Prostate gland (tissue), 2 donors: ENCODE results near the gene TPST2.

Experiments used
- POLR2A ChIP-seq: fragments of 450-650 bp; IDR thresholded peaks from one replicate; pipeline ENCODE4 v1.6.1; 2016; ENCODE audit warnings: antibody characterized with exemption, mild to moderate bottlenecking
- TF ChIP-seq, protein P1 (sequence below), 4 experiments: fragments of 200-600 bp in 2 of 4; fragments of 450-650 bp in 2 of 4; sonication (generic) in 2 of 4; IDR thresholded peaks; 1 replicate in 3 of 4; 2 replicates in 1 of 4; pipeline ENCODE4 v1.5.1; 2016 to 2019; ENCODE audit warnings: antibody characterized with exemption in 4 of 4, mild to moderate bottlenecking in 2 of 4, moderate library complexity in 2 of 4

DNA sequence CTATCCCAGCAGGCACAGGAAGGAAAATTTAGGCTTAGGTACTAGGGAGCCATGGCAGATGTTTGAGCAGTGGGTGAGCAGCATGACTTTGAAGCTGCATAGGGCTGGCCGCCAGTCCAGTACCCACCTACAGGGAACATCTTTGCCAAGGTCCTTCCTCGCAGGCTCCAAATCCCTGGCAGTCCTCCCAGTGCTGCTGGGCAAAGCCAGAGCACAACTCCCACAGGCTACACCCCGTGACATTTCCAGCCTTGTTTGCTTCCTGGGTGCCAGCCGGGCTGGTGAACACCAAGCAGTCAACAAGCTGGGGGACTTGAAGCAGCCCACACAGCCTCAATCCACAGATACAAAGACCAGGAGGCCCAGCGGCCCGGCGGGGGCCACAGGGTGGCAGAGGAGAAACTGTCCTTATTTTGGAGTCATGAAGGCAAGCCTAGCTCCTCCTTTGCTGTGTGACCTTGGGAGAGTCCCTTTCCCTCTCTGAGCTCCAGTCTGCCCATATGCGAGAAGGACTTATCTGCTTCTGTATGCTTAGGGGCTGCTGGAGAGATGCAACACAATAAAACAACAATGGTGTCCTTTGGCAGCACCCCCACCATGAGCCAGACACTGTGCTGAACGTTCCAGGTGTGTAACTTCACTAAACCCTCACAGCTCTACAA is 28.0 kb downstream of the TPST2 start:
- no peak for TF ChIP-seq POLR2A
- TF ChIP-seq, protein P1, sequence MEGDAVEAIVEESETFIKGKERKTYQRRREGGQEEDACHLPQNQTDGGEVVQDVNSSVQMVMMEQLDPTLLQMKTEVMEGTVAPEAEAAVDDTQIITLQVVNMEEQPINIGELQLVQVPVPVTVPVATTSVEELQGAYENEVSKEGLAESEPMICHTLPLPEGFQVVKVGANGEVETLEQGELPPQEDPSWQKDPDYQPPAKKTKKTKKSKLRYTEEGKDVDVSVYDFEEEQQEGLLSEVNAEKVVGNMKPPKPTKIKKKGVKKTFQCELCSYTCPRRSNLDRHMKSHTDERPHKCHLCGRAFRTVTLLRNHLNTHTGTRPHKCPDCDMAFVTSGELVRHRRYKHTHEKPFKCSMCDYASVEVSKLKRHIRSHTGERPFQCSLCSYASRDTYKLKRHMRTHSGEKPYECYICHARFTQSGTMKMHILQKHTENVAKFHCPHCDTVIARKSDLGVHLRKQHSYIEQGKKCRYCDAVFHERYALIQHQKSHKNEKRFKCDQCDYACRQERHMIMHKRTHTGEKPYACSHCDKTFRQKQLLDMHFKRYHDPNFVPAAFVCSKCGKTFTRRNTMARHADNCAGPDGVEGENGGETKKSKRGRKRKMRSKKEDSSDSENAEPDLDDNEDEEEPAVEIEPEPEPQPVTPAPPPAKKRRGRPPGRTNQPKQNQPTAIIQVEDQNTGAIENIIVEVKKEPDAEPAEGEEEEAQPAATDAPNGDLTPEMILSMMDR (IDR thresholded peaks at IDR 0.05): no peak
